HEK293T (cell line): Measurements from ENCODE around the gene FBXW10.
"Not testable (repeated sequence)": the region's sequence is repeated elsewhere in the genome, so short reads cannot be mapped to it uniquely, and the experiment has no call there.

ENCODE experiments used
- ARNT ChIP-seq: fragments of 450-650 bp; IDR thresholded peaks from 2 replicates; pipeline ENCODE4 v1.6.1; 2017; ENCODE audit warnings: mild to moderate bottlenecking
- BHLHE40 ChIP-seq: fragments of 450-650 bp; IDR thresholded peaks from 2 replicates; pipeline ENCODE4 v1.6.1; 2016; ENCODE audit warnings: mild to moderate bottlenecking, moderate library complexity, borderline replicate concordance
- HDGF ChIP-seq: fragments of 450-650 bp; IDR thresholded peaks from 2 replicates; pipeline ENCODE4 v1.6.1; 2017; ENCODE audit warnings: antibody characterized with exemption, borderline replicate concordance
- L3MBTL2 ChIP-seq: fragments of 450-650 bp; conservative IDR thresholded peaks from 2 replicates; pipeline ENCODE4 v1.6.1; 2016; ENCODE audit warnings: mild to moderate bottlenecking
- LEF1 ChIP-seq: fragments of 450-650 bp; IDR thresholded peaks from 2 replicates; pipeline ENCODE4 v1.6.1; 2017; ENCODE audit warnings: mild to moderate bottlenecking, borderline replicate concordance
- SP1 ChIP-seq: fragments of 450-650 bp; IDR thresholded peaks from 2 replicates; pipeline ENCODE4 v1.6.1; 2017
- SUZ12 ChIP-seq: fragments of 450-650 bp; IDR thresholded peaks from 2 replicates; pipeline ENCODE4 v1.6.1; 2016; ENCODE audit warnings: mild to moderate bottlenecking
- ZNF384 ChIP-seq: fragments of 450-650 bp; IDR thresholded peaks from 2 replicates; pipeline ENCODE4 v1.6.1; 2016

DNA sequence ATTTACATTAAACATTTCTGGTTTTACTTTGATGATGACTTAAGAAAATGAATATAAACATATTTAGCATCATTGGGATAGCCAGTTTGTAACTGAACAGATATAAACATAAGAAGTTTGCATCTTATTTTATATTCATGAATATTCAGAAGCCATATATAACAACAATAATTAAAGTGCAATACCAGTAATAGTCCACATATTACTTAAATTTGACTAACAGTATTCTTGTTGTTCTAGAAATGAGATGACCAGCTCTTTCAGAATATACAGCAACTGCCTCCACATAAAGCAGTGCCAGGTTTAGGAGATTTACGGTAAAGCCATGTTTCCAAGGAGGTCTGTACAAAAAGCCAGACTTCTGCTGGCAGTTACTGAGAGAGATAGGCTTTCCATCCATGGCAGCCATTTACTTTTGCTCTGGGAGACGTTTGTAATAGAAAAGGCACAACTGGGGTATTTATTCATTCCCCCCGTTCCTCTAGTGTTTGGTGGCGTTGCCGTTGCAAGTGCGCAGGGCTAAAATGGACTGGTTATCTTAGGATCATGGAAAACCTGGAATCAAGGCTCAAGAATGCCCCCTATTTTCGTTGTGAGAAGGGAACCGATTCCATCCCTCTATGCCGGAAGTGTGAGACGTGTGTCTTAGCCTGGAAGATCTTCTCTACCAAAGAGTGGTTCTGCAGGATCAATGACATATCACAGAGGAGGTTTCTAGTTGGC is at the start of gene FBXW10:
- not testable (repeated sequence) for TF ChIP-seq ARNT, BHLHE40, LEF1, SUZ12, HDGF, SP1, L3MBTL2, ZNF384
